HUES6 (cell line): ENCODE data around the gene ELANE.
"Not testable (repeated sequence)": the region's sequence is repeated elsewhere in the genome, so short reads cannot be mapped to it uniquely, and the experiment has no call there.

ENCODE experiments used
- H3K27ac ChIP-seq: 2 replicates; pipeline ENCODE4 v1.7.0; 2013; ENCODE audit warnings: low read depth, mild to moderate bottlenecking, low read length, inconsistent platforms
- H3K27me3 ChIP-seq: 2 replicates; pipeline ENCODE4 v1.6.1; 2013; ENCODE audit warnings: low read length; ENCODE audit not compliant: control insufficient read depth, insufficient read depth
- H3K36me3 ChIP-seq: 2 replicates; pipeline ENCODE4 v1.6.1; 2013; ENCODE audit warnings: low read length; ENCODE audit not compliant: control insufficient read depth, insufficient read depth
- H3K4me1 ChIP-seq: 2 replicates; pipeline ENCODE4 v1.6.1; 2013; ENCODE audit warnings: low read length; ENCODE audit not compliant: control insufficient read depth, insufficient read depth
- H3K4me3 ChIP-seq: 2 replicates; pipeline ENCODE4 v1.5.1; 2013; ENCODE audit warnings: low read depth, low read length
- H3K9ac ChIP-seq: one replicate; pipeline ENCODE4 v1.6.1; 2013; ENCODE audit warnings: mild to moderate bottlenecking, low read length
- H3K9me3 ChIP-seq: 2 replicates; pipeline ENCODE4 v1.6.1; 2013; ENCODE audit warnings: low read depth, low read length; ENCODE audit not compliant: control insufficient read depth, insufficient read depth

Gene ELANE

GRCh38 chr19:876780-877314 lies 24.7 kb downstream of the ELANE start:
- Histone ChIP-seq H3K9ac (no peak overlapping the region), H3K9me3 (no peaks in the 10 kb centered on the region), H3K36me3 (peaks cover 47% of the 10 kb centered on the region), H3K4me1 (peaks cover 9% of the 10 kb centered on the region; the same call in 1 of the 2 replicates), H3K27ac (no peak overlapping the region), H3K27me3 (no peaks in the 10 kb centered on the region), H3K4me3 (no peak overlapping the region)

DNA sequence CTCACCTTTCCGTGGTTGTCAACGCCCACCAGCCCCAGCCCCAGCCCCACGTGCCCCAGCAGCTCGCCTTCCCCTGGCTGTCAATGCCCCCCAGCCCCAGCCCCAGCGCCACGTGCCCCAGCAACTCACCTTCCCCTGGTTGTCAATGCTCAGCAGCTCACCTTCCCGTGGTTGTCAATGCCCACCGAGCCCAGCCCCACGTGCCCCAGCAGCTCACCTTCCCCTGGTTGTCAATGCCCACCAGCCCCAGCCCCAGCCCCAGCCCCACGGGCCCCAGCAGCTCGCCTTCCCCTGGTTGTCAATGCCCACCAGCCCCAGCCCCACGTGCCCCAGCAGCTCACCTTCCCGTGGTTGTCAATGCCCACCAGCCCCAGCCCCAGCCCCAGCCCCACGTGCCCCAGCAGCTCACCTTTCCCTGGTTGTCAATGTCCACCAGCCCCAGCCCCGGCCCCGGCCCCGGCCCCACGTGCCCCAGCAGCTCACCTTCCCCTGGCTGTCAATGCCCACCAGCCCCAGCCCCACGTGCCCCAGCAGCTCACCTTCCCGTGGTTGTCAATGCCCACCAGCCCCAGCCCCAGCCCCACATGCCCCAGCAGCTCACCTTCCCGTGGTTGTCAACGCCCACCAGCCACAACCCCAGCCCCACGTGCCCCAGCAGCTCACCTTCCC lies 26.0 kb downstream of the ELANE start:
- H3K9me3 ChIP-seq, H3K27ac ChIP-seq, H3K4me1 ChIP-seq, H3K4me3 ChIP-seq, H3K27me3 ChIP-seq, H3K9ac ChIP-seq: not testable (repeated sequence)
- peaks cover 59% of the 10 kb centered on the region for H3K36me3 ChIP-seq

DNA sequence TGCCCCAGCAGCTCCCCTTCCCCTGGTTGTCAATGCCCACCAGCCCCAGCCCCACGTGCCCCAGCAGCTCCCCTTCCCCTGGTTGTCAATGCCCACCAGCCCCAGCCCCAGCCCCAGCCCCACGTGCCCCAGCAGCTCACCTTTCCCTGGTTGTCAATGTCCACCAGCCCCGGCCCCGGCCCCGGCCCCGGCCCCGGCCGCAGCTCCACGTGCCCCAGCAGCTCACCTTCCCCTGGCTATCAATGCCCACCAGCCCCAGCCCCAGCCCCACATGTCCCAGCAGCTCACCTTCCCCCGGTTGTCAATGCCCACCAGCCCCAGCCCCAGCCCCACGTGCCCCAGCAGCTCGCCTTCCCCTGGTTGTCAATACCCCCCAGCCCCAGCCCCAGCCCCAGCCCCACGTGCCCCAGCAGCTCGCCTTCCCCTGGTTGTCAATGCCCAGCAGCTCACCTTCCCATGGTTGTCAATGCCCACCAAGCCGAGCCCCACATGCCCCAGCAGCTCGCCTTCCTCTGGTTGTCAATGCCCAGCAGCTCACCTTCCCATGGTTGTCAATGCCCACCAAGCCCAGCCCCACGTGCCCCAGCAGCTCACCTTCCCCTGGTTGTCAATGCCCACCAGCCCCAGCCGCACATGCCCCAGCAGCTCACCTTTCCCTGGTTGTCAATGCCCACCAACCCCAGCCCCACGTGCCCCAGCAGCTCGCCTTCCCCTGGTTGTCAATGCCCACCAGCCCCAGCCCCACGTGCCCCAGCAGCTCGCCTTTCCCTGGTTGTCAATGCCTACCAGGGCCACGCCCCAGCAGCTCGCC lies 26.9 kb downstream of the ELANE start:
- not testable (repeated sequence) for H3K27ac ChIP-seq, H3K27me3 ChIP-seq, H3K9ac ChIP-seq, H3K4me3 ChIP-seq, H3K9me3 ChIP-seq, H3K4me1 ChIP-seq
- peaks cover 61% of the 10 kb centered on the region for H3K36me3 ChIP-seq

DNA sequence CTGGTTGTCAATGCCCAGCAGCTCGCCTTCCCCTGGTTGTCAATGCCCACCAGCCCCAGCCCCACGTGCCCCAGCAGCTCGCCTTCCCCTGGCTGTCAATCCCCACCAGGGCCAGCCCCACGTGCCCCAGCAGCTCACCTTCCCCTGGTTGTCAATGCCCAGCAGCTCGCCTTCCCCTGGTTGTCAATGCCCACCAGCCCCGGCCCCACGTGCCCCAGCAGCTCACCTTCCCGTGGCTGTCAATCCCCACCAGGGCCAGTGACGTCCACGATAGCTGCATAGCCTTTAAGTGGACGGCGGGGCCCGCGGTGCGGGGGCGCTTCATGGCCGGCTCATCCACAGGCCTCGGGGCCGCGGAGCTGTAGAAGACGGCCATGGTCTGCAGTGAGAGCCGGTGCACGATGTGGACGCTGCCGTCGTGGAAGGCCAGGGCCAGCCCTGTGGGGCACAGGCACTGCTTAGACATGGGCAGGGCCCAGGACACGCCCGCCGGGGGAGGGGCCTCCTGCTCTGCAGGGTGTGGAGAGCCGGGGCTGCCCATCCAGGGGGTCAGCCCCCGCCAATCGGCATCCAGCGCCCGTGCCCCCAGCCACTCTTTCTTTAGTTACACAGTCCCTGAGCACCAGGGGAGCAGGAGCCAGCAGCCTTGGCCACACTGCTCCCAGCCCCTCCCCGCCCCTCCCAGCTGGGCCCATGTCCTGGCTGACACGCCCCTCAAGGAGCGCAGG lies 27.8 kb downstream of the ELANE start:
- Histone ChIP-seq H3K27ac (no peak overlapping the region), H3K4me1 (no peaks in the 10 kb centered on the region), H3K9ac (no peak overlapping the region), H3K9me3 (no peaks in the 10 kb centered on the region), H3K27me3 (no peaks in the 10 kb centered on the region), H3K4me3 (no peak overlapping the region), H3K36me3 (peaks cover 63% of the 10 kb centered on the region)

DNA sequence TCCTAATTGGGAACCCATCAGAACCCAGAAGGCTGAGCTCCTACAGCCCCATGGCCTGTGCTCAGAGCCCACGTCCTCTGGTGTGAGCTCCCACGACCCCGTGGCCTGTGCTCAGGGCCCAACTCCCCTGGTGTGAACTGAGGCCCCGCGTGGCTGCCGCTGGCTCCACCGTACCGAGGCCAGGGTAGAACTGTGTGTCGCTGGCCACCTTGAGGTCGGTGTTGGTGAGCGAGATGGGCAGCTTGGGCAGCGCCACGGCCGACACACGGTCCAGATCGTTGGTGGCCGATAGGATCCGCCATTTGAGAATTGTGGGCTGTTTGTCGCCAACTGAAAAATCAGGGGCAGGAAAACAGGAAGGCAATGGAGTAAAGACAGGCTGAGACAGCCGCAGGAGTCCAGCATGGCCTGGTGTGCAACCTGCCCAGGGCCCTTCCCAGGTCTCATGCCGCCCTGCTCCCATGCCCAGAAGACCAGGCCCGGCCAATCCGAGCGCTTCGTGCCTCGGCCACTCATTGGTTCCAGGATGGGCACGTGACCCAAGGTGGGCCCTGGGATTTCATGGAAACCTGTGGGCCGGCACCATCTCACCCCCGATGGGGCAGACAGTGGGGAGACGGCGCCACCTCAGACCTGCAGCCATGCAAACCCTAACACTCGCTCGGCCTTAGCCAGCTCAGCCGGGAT lies 29.4 kb downstream of the ELANE start:
- no peaks in the 10 kb centered on the region for H3K27me3 ChIP-seq
- no peak overlapping the region for H3K9ac ChIP-seq
- peaks cover 68% of the 10 kb centered on the region for H3K36me3 ChIP-seq
- H3K27ac ChIP-seq, result no peak overlapping the region
- no peak overlapping the region for H3K4me3 ChIP-seq
- no peaks in the 10 kb centered on the region for H3K9me3 ChIP-seq
- no peaks in the 10 kb centered on the region for H3K4me1 ChIP-seq

- Histone ChIP-seq H3K4me3 (no peak overlapping the region), H3K9me3 (no peaks in the 10 kb centered on the region), H3K4me1 (no peaks in the 10 kb centered on the region), H3K27me3 (no peaks in the 10 kb centered on the region), H3K36me3 (peaks cover 72% of the 10 kb centered on the region), H3K9ac (no peak overlapping the region), H3K27ac (no peak overlapping the region)
Measured at GRCh38 chr19:882871-883497, 30.9 kb downstream of the ELANE start.

DNA sequence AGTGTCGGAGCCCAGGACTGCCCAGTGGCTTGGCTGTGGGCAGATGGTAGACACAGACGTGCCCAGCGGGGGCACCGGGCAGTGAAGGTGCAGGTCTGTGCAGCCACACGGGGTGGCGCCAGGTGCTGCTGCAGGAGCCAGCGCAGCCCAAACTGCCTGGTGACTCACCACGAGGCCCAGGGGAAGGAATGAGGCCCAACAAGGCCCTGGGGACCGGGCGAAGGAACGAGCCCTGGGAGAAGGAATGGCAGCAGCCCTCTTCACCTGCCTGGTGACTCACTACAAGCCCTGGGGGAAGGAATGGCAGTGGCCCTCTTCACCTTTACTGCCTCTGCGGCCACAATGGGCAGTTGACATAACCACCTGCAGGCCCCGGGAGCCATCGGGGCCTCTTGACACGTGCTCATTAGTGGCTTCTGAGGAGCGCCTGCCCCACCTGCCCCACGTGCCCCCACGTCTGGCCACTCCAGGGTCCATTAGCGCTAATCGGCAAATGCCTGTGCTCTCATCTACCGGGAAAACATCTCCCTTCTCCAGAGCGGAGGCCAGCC lies 31.6 kb downstream of the ELANE start:
- Histone ChIP-seq H3K36me3 (peaks cover 76% of the 10 kb centered on the region), H3K27me3 (no peaks in the 10 kb centered on the region), H3K9ac (no peak overlapping the region), H3K4me1 (no peaks in the 10 kb centered on the region), H3K4me3 (no peak overlapping the region), H3K27ac (no peak overlapping the region), H3K9me3 (no peaks in the 10 kb centered on the region)

- Histone ChIP-seq H3K4me1 (no peaks in the 10 kb centered on the region), H3K36me3 (peaks cover 78% of the 10 kb centered on the region), H3K9me3 (no peaks in the 10 kb centered on the region), H3K9ac (no peak overlapping the region), H3K4me3 (no peak overlapping the region), H3K27me3 (no peaks in the 10 kb centered on the region), H3K27ac (no peak overlapping the region)
Measured at GRCh38 chr19:884420-885211, 32.5 kb downstream of the ELANE start.

DNA sequence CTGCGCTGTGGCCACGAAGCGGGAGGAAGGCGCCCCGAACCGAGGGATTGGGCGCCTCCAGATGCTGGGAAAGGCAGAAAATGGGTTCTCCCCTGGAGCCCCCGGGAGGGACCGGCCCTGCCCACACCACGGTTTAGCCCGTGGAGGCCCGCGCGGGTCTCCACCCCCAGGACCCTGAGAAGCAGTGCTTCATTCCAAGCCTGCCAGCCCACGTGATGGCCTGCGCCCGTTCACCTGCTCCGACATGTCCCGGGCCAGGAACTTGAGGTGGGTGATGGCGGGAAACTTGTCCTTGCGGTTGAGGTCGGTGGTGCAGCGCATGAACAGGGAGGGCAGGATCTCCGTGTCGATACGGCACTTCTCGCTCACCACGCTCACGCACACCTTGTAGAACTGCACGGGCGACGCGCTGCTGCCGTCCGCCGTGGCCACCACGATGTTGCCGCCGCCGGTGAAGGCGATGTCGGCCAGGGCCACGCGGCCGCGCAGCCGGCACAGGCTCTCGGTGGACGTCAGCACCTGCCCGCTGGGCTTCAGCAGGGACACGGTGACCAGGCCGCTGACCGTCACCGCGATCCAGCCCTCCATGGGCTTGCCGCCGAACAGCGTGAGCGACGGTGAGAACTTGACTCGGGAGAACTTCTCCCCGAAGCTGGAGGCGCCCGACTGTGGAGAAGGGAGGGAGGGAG lies 33.6 kb downstream of the ELANE start:
- no peaks in the 10 kb centered on the region for H3K4me1 ChIP-seq
- H3K36me3 ChIP-seq, result peaks cover 85% of the 10 kb centered on the region
- no peak overlapping the region for H3K4me3 ChIP-seq
- H3K9ac ChIP-seq, result no peak overlapping the region
- H3K9me3 ChIP-seq, result no peaks in the 10 kb centered on the region
- no peaks in the 10 kb centered on the region for H3K27me3 ChIP-seq
- H3K27ac ChIP-seq, result no peak overlapping the region
